Trophoblast cell (in vitro differentiated cells and primary cell): ENCODE data around the gene DKK3.
A peak's percentile ranks its signal among the peaks of the same experiment; 100 is the strongest.

Experiments
- DNase-seq, 2 donors: peaks; one replicate each; pipeline ENCODE4 v3.0.0-alpha.2; 2016
- H2AFZ ChIP-seq: 2 replicates; pipeline ENCODE4 v1.6.1; 2013; ENCODE audit warnings: low read length, moderate library complexity, mild to moderate bottlenecking; ENCODE audit not compliant: insufficient read depth, poor library complexity
- H2AK5ac ChIP-seq: 2 replicates; pipeline ENCODE4 v1.6.1; 2013; ENCODE audit warnings: mild to moderate bottlenecking, low read length
- H2BK120ac ChIP-seq: 2 replicates; pipeline ENCODE4 v1.6.1; 2013; ENCODE audit warnings: low read length, mild to moderate bottlenecking, moderate library complexity; ENCODE audit not compliant: insufficient read depth, poor library complexity
- H2BK12ac ChIP-seq: 2 replicates; pipeline ENCODE4 v1.6.1; 2013; ENCODE audit warnings: mild to moderate bottlenecking, low read length, moderate library complexity
- H2BK5ac ChIP-seq: 2 replicates; pipeline ENCODE4 v1.6.1; 2013; ENCODE audit warnings: low read length, low read depth, moderate library complexity, mild to moderate bottlenecking; ENCODE audit not compliant: poor library complexity
- H3K14ac ChIP-seq: 2 replicates; pipeline ENCODE4 v1.6.1; 2013; ENCODE audit warnings: mild to moderate bottlenecking, low read length
- H3K18ac ChIP-seq: 2 replicates; pipeline ENCODE4 v1.6.1; 2013; ENCODE audit warnings: mild to moderate bottlenecking, low read length
- H3K23ac ChIP-seq: 2 replicates; pipeline ENCODE4 v1.6.1; 2013; ENCODE audit warnings: low read length
- H3K27ac ChIP-seq: 2 replicates; pipeline ENCODE4 v1.5.1; 2013; ENCODE audit warnings: low read depth, mild to moderate bottlenecking, inconsistent platforms, low read length, moderate library complexity
- H3K27me3 ChIP-seq: 2 replicates; pipeline ENCODE4 v1.6.1; 2013; ENCODE audit warnings: inconsistent platforms, mild to moderate bottlenecking, low read length, moderate library complexity; ENCODE audit not compliant: insufficient read depth
- H3K36me3 ChIP-seq, 2 experiments: 1 replicate in 1 of 2; 2 replicates in 1 of 2; pipeline ENCODE4 v1.6.1; 2013; ENCODE audit warnings: low read length in 2 of 2, mild to moderate bottlenecking in 2 of 2, moderate library complexity in 1 of 2; ENCODE audit not compliant: insufficient read depth in 2 of 2, control insufficient read depth in 1 of 2
- H3K4ac ChIP-seq: 2 replicates; pipeline ENCODE4 v1.6.1; 2013; ENCODE audit warnings: low read depth, mild to moderate bottlenecking, low read length, moderate library complexity
- H3K4me1 ChIP-seq, 2 experiments: 1 replicate in 1 of 2; 2 replicates in 1 of 2; pipeline ENCODE4 v1.6.1; 2013; ENCODE audit warnings: low read length in 2 of 2, mild to moderate bottlenecking in 2 of 2, moderate library complexity in 1 of 2; ENCODE audit not compliant: insufficient read depth in 2 of 2, control insufficient read depth in 1 of 2
- H3K4me2 ChIP-seq: 2 replicates; pipeline ENCODE4 v1.6.1; 2013; ENCODE audit warnings: inconsistent platforms, mild to moderate bottlenecking, low read length, moderate library complexity
- H3K4me3 ChIP-seq: 2 replicates; pipeline ENCODE4 v1.5.1; 2013; ENCODE audit warnings: mild to moderate bottlenecking, low read depth, low read length, inconsistent platforms
- H3K79me1 ChIP-seq: one replicate; pipeline ENCODE4 v1.6.1; 2013; ENCODE audit warnings: low read length
- H3K79me2 ChIP-seq: 2 replicates; pipeline ENCODE4 v1.6.1; 2013; ENCODE audit warnings: low read length, mild to moderate bottlenecking; ENCODE audit not compliant: control insufficient read depth, insufficient read depth, poor library complexity
- H3K9ac ChIP-seq: 2 replicates; pipeline ENCODE4 v1.6.1; 2013; ENCODE audit warnings: mild to moderate bottlenecking, low read length
- H3K9me3 ChIP-seq: 2 replicates; pipeline ENCODE4 v1.6.1; 2013; ENCODE audit warnings: low read depth, mild to moderate bottlenecking, control low read depth, inconsistent platforms, low read length; ENCODE audit not compliant: insufficient read depth
- H4K12ac ChIP-seq: 2 replicates; pipeline ENCODE4 v1.6.1; 2013; ENCODE audit warnings: low read depth, mild to moderate bottlenecking, low read length, moderate library complexity
- H4K8ac ChIP-seq: 2 replicates; pipeline ENCODE4 v1.6.1; 2013; ENCODE audit warnings: low read depth, mild to moderate bottlenecking, low read length, moderate library complexity
- H4K91ac ChIP-seq: one replicate; pipeline ENCODE4 v1.6.1; 2013; ENCODE audit warnings: low read depth, mild to moderate bottlenecking, low read length, moderate library complexity
- WGBS: extraction: QIAGEN DNeasy Blood & Tissue Kit; methylation state at CpG from one replicate; pipeline ENCODE4 v1.1.7; 2013; ENCODE audit warnings: missing lambda C conversion rate; ENCODE audit not compliant: insufficient read length, insufficient coverage; ENCODE audit errors: extremely low coverage; 5-methylcytosine and 5-hydroxymethylcytosine counted together

The DKK3 gene

DNA sequence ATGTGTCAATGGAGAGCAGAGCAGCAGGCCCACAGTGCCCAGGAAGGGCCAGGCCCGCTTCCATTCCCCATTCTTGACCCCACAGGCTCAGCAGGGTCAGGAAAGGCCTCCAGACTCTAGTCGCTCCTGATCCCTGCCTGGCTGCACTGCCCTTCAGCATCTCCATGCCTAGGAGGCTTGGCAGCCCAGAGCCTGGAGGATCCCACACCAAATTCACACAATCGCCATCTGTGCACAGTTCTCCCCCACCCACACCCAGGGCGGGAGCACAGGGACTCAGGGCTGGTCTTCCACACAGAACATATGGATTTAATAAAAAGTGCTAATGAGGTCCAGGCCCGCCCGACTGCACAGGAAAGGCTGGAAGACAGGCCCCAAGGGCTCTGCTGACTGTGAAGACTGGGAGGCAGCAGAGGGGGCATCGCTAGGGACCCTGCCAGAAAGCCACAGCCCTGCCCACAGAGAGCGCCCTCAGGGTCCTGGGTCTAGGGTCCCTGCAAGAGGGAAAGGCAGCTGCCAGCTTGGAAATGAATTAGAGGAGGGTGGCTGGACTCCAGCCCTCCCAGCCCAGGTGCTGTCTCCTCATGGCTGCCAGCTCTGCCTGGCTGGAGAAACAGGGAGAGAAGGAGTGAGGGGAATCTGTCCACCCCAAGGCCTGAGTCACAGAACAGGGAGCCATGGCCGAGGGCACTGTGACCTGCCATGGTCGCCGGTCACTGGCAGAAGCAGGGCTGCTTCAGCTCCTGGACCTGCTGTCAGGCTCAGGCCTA is 39.7 kb downstream of the DKK3 start:
- H3K27ac ChIP-seq = no peak overlapping the region
- no peak overlapping the region for H2BK120ac ChIP-seq
- no peaks in the 10 kb centered on the region for H3K27me3 ChIP-seq
- no peak overlapping the region for H2AK5ac ChIP-seq
- H3K23ac ChIP-seq = no peak overlapping the region
- H3K14ac ChIP-seq = no peak overlapping the region
- H3K4me1 ChIP-seq = peaks cover 6 to 10% of the 10 kb centered on the region in 2 experiments
- H3K4me2 ChIP-seq = no peak overlapping the region
- H3K9ac ChIP-seq = no peak overlapping the region
- no peak overlapping the region for H2AFZ ChIP-seq
- no peak overlapping the region for H3K4ac ChIP-seq
- peaks cover 30 to 38% of the 10 kb centered on the region in 2 experiments for H3K36me3 ChIP-seq
- no CpG with 5 or more reads among the region's 11 CpGs for WGBS
- no peak for DNase-seq
- no peaks in the 10 kb centered on the region for H3K9me3 ChIP-seq
- no peak overlapping the region for H4K8ac ChIP-seq
- no peaks in the 10 kb centered on the region for H3K79me1 ChIP-seq
- H4K91ac ChIP-seq = no peak overlapping the region
- H3K18ac ChIP-seq = no peak overlapping the region
- no peaks in the 10 kb centered on the region for H3K79me2 ChIP-seq
- H2BK12ac ChIP-seq = no peak overlapping the region
- no peak overlapping the region for H4K12ac ChIP-seq
- no peak overlapping the region for H2BK5ac ChIP-seq
- no peak overlapping the region for H3K4me3 ChIP-seq

- Histone ChIP-seq H3K4me1 (peaks cover 0 to 4% of the 10 kb centered on the region in 2 experiments), H3K27me3 (no peaks in the 10 kb centered on the region), H3K79me1 (no peaks in the 10 kb centered on the region), H3K9me3 (no peaks in the 10 kb centered on the region), H4K8ac (no peak overlapping the region), H3K23ac (no peak overlapping the region), H2BK12ac (no peak overlapping the region), H3K9ac (no peak overlapping the region), H2BK120ac (no peak overlapping the region), H4K12ac (no peak overlapping the region), H3K4me3 (no peak overlapping the region), H3K36me3 (peaks cover 33 to 44% of the 10 kb centered on the region in 2 experiments), H3K4ac (no peak overlapping the region), H2AFZ (no peak overlapping the region), H4K91ac (no peak overlapping the region), H2BK5ac (no peak overlapping the region), H3K4me2 (no peak overlapping the region), H3K79me2 (no peaks in the 10 kb centered on the region), H3K27ac (no peak overlapping the region), H2AK5ac (no peak overlapping the region), H3K14ac (no peak overlapping the region), H3K18ac (no peak overlapping the region)
- no CpG with 5 or more reads among the region's 11 CpGs for WGBS
- no peak for DNase-seq
Observed at GRCh38 chr11:11967669-11968510, 40.5 kb downstream of the DKK3 start.

DNA sequence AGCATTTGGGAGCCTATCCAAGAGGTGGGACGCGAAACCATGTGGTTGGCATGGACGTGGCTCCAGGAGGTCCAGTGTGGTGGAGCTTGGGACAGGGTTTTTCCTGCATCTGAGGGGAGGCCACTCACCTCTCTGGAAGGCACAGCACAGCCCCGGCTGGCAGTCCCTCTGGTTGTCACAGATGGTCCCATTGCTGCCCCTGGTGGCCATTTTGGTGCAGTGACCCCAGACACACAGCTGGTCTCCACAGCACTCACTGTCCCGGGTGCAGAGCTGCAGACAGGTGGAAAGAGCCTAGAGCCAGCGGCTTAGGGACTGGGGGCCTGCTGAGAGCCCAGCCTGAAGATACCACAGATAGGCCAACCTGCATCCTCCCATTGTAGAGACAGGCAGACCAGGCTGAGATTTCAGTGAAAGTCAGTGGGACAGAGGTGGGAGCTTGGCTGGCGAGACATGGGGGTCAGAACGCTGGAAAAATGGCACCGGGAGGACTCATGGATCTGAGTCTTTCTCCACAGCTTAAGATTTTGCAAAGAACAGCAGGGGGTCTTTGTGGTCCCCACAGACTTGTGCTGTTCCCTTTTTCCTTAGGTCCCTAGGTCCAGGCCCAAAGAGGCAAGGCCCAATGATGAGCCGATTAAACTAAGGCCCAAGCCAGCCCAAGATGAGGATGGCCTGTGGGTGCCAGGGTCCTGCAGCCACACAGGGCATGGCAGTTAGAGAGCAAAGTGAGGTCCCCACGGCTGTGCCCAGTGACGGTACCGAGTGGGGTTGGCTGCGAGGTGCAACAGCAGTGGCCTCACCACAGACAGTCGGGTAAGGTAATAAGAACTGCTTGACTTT is 41.4 kb downstream of the DKK3 start:
- H2BK120ac ChIP-seq = no peak overlapping the region
- H3K14ac ChIP-seq = no peak overlapping the region
- no peak overlapping the region for H4K12ac ChIP-seq
- no peak overlapping the region for H3K9ac ChIP-seq
- no peak overlapping the region for H2BK5ac ChIP-seq
- no peak overlapping the region for H3K4me2 ChIP-seq
- H3K27ac ChIP-seq = no peak overlapping the region
- H2AK5ac ChIP-seq = no peak overlapping the region
- H2AFZ ChIP-seq = no peak overlapping the region
- peaks cover 0 to 2% of the 10 kb centered on the region in 2 experiments for H3K4me1 ChIP-seq
- H3K27me3 ChIP-seq = no peaks in the 10 kb centered on the region
- DNase-seq = peak; percentile 79 to 90
- H3K4ac ChIP-seq = no peak overlapping the region
- no peak overlapping the region for H2BK12ac ChIP-seq
- H3K9me3 ChIP-seq = peaks cover 2% of the 10 kb centered on the region
- H3K23ac ChIP-seq = no peak overlapping the region
- no CpG with 5 or more reads among the region's 15 CpGs for WGBS
- H3K36me3 ChIP-seq = peaks cover 35 to 47% of the 10 kb centered on the region in 2 experiments
- H3K18ac ChIP-seq = no peak overlapping the region
- no peaks in the 10 kb centered on the region for H3K79me2 ChIP-seq
- H4K91ac ChIP-seq = no peak overlapping the region
- H3K4me3 ChIP-seq = no peak overlapping the region
- no peak overlapping the region for H4K8ac ChIP-seq
- H3K79me1 ChIP-seq = no peaks in the 10 kb centered on the region

DNA sequence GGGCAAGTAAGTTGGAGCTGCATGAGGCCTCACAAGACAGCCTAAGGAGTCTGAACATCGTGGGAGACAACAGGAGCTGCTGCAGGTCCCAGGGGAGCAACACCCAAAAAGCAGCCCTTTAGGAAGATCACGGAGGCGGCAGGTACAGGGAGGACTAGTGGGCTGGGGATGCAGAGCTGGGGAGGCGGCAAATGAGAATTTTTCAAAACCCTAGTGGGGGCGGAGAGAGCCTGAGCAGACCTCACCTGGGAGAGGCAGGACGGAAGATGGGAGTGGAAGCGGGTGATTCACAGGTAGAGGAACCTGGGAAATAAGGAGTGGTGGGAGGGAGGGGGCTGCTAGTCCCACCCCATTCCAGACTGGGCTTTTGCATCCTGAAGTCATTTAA is 42.1 kb downstream of the DKK3 start:
- H3K9me3 ChIP-seq = peaks cover 5% of the 10 kb centered on the region
- H2BK120ac ChIP-seq = no peak overlapping the region
- no peak overlapping the region for H4K12ac ChIP-seq
- H2AFZ ChIP-seq = no peak overlapping the region
- no peak overlapping the region for H4K91ac ChIP-seq
- H3K4me1 ChIP-seq = no peaks in the 10 kb centered on the region
- H3K18ac ChIP-seq = no peak overlapping the region
- H3K79me1 ChIP-seq = no peaks in the 10 kb centered on the region
- no peak overlapping the region for H3K4ac ChIP-seq
- no peak overlapping the region for H4K8ac ChIP-seq
- no peak overlapping the region for H3K4me3 ChIP-seq
- H2BK12ac ChIP-seq = no peak overlapping the region
- DNase-seq = no peak
- no peak overlapping the region for H3K23ac ChIP-seq
- no peak overlapping the region for H2AK5ac ChIP-seq
- H3K79me2 ChIP-seq = no peaks in the 10 kb centered on the region
- H3K14ac ChIP-seq = no peak overlapping the region
- no peak overlapping the region for H3K4me2 ChIP-seq
- no peak overlapping the region for H3K27ac ChIP-seq
- H2BK5ac ChIP-seq = no peak overlapping the region
- WGBS = no CpG with 5 or more reads among the region's 7 CpGs
- no peaks in the 10 kb centered on the region for H3K27me3 ChIP-seq
- H3K9ac ChIP-seq = no peak overlapping the region
- H3K36me3 ChIP-seq = peaks cover 36 to 48% of the 10 kb centered on the region in 2 experiments
